Stimulated activated CD4-positive, alpha-beta T cell treated with anti-CD3 and anti-CD28 coated beads, Interleukin-2, amount 100 ng/mL, for 4 hours (primary cell): ENCODE results near the gene BTBD9.

Experiments
- DNase-seq: peaks from one replicate; pipeline ENCODE4 v3.0.0-alpha.2; 2020; ENCODE audit warnings: low read depth

BTBD9 gene

DNA sequence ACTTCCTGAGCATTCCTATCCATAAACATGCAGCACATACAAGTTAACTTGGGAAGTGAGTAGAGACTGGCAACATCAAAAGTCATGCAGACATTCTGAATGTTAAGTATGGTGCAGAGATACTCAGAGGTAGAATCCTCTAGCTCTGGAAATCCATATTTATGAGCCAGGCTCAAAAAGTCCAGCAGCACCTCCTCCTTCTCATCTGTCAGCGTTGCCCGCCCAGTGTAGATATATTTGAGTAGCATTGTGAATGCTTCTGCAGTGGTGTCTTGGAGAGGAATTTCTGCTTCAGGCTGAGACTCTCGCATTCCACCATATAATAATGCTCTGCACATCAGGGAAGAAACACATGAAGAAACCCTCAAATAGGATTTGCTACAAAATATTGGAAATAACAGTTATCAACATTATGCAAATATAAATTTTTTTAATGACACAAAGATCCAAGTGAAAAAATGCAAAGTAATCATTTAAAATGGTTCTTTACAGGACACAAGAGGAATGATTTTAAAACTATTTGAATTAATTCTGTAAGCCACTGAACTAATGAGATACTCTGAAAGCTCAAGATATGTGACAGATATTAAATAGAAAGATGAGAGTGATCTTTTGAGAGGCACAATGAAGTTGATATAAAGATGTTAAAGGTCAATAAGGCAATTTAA lies 45.6 kb downstream of the BTBD9 start:
- no peak for DNase-seq

DNA sequence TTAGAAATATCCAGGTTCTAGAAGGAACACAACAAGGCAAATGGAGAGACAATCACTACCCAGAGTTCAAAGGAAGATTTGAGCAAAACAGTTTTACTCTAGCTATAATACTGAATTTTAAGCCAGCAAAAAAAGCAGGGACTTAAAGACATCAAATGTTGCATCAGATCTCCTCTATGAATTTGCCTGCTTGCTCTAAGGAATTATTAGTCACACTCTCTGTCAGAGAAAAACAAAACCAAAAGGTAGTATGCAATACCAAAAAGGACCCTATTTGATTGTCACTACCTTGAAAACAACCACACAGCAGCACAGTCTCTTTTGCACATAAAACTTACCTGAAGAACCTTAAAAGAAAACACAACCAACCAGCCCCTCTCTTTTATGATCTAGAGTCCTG lies 46.3 kb downstream of the BTBD9 start:
- DNase-seq: no peak

DNA sequence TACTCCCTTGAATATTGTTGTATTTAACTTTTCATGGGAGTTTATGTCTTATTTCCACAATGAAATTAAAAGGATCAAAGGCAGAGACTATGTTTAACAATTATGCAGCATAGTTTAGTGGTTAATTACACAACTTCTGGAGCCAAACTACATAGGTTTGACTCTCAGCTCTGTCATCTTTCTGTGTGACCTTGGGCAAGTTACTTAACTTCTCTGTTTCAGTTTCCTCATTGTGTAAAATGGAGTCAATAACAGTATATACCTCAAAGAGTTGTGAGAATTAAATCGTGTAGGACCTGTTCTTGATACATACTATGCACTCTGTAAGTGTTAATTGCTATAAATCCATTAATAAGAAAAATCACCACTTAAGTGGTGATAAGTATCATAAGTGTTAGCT lies 48.3 kb downstream of the BTBD9 start:
- DNase-seq: no peak

DNA sequence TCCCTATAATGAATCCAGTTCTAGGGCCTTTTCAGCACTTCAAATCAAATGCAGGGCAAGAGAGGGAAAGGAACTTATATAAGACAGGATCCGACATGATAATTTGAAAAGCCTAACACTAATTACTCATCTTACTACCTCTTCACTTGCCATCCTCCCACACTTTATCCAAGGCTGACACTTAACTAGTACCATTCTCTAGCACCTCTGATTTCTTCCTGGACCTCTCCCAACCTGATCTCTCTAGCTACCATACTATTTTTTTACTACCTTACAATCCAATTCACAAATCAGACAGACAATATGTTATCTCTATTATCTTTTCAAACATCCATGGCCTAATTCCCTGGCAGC lies 50.4 kb downstream of the BTBD9 start:
- no peak for DNase-seq

DNA sequence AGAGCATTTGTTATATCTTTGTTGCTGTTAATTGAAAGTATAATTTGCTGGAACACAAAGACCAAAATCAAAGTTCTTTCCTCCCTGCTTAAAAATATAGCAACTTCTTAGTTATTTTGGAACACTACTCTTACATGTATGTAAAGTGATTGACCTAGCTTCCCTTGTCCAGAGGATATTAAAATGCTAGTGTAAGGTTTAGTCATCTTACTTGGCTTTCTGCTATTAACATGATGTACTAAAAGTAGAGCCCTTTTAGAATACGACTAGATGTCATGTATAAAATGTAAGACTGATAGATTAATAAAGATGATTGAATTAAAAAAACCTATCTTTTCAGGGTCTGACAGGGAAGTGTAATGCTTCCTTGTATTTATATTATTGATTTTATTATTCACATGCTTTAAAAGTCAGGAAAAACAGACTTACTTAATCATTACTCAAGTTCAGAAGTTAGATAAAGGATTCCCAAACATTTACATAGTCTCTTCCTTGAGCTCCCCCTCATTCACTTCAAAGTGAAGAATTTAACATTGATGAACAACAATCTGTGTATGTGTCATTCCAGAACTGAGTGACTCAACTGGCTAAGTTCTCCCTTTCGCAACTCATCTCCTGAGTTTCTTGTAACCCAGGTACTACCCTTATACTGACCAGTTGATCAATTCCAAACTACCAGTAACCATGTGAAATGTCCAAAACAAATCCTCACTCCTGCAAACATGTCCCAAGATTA lies 50.9 kb downstream of the BTBD9 start:
- no peak for DNase-seq

DNA sequence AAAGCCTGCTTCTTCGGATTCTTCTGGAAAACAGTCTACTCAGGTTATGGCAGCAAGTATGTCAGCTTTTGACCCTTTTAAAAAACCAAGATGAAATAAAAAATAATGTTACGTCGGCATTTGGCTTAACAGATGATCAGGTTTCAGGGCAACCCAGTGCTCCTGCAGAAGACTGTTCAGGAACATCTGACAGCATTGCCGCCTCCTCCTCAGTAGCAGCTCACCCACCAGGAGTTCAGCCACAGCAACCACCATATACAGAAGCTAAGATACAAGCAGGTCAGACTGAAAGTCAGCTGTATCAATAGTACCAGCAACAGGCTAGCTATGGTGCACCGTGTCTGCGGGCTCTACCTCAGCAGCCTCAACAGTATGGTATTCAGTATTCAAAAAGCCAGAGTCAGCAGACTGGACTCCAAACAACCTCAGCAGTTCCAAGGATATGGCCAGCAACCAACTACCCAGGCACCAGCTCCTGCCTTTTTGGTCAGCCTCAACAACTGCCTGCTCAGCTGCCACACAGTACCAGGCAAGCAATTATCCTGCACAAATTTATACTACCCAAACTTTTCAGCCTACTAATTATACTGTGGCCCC lies 51.9 kb downstream of the BTBD9 start:
- no peak for DNase-seq

DNA sequence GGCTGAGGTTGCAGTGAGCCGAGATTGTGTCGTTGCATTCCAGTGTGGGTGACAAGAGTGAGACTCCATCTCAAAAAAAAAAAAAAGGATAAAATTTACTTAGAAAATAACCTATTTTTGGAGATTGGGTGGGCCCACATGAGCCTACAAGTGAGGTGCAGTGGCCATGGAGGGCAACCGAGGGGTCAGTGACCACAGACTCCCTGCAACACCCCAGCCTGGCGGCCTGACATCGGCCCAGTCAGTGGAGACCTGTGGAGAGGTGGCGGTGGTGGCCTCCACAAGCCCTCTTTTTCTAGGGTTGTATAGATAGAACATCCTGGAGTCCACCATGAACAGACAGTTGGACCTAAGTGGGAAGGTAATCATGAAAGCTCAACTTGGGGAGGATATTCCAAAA lies 52.7 kb downstream of the BTBD9 start:
- DNase-seq: no peak

DNA sequence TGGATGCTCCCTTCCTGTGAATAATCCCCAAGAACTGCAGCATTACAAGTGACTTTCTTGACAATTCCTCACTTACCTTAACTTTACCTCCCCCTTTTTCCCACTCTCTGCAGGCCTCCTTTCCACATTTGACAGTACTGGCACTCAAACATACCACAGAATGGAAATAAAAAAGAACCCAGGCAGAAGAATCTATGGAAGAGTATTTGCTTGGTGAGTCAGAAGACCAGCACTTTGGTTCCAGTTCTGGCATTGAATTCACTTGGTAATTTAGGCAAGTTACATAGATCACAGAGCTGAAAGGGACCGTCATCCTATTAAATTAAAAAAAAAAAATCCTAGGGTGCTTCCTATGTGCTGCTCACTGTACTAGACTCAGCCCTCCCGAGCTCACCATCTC lies 55.0 kb downstream of the BTBD9 start:
- DNase-seq: no peak

DNA sequence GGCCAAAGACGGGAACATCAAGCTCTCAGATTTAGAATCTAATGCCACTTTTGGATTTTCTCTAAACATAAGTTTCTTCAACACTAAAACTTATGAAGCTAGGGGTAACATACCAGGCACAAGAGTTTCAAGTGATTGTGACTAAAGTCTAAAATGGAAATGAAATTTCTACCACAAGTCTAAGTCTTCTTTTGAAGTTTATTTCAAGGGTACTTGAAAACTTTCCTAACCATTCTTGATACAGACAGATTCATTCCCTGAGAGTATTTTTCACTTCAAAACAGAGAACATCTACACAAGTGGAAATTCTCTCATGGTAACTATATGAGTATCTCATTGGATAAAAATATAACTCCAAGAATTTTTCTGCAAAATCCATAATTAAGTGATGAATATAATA lies 56.2 kb downstream of the BTBD9 start:
- DNase-seq: no peak

DNA sequence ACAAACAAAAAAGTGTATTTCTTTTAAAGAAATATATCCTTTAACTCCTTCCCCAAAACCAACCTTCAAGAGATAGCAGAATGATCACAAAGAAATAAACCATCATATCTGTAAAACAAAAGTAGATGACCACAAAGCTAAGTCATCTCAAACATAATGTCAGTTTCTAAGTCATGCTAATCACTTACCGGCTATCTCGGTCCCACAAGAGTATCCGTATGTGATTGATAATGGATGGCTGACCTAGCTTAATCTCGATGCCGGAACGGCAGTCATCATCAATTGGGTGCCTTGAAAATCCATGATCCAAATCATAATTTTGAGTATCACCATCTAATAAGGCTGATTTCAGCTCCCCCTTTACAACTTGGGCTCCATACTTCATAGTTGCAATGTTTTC lies 59.7 kb downstream of the BTBD9 start:
- no peak for DNase-seq

DNA sequence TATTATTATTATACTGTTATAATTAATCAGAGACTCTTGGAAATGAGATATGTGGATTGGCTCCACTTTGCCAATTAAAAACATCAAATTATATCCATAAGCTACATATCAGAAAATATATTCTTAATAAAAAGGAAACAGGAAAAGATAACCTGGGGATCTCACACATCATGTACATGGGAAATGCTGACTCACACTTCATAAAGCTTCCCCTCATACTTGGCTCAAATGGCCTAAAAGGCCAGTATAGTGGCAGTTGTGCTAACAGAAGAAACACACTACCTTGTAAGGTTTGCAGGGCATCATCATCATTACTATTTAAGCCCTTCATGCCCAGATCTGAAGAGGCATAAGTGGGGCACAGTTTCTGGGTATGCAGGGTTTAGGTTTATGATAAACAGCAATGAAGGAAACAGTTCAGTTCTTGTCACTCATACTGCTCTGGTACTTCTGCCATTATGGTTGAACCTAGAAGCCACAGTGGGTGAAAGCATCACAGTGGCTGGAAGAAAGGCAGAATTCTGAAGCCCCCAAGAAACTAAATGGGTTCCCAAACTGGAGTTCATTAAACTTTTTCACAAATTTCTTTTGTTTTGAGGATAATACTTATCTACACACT lies 60.6 kb downstream of the BTBD9 start:
- no peak for DNase-seq

DNA sequence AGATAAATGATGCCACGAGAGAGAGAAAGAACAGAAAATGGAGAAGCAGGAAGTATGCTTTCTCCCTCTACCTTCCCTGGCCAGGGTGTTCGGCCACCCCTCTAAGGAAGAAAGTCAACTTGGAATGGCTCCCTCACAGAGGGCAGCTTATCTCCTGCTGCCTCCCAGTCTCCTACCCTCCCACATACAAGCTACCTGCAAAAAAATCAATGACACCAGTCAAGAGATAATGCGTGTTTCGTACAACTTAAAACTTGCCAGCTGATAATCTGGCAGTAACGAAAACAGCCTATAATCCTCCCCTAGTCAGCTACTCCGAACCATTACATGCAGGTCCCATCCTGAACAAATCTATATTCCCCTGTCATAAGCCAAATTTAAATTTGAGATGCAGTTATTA lies 61.7 kb downstream of the BTBD9 start:
- DNase-seq: no peak

DNA sequence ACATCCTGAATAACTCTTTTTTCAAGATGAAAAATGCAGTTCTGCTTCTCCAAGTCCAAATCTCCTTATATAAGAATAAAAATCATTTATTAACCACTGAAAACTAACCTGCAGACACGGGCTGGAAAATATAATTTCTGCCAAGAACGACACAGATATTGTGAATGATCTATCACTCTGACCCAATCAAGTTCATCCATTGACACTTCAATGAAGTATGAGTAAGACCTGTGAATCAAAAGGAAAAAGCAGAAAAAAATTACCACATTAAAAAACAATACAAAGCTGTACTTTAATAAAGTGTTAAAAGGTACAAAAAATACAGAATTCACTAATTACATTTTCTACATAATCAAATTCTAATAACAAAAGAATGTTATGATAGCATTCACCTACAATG lies 62.2 kb downstream of the BTBD9 start:
- no peak for DNase-seq

DNA sequence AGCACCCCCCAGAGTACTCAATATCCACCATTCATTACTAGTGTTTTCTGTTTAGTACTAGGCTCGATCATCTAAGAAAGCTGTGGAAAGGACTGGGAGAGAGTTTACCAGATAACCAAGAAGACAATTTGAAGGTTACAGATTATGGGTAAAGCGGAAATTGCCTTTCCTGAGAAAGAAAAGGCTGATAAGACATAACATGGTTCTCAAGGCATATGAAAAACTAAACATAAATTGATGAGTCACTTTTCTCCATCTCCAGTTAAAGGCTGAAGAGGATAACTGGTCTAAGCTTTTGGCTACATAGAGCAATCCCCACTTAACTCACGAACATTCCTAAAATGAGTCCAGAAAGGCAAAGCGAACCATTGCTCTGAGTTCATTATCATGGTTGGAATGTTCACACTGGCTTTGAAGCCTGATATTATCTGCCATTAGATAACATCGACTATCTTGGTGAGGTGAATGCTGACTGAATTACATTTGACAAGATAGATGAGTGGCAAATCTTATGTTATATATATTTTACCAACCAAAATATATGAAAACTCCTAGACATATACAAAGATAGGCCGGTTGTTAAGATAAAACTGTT lies 65.8 kb downstream of the BTBD9 start:
- no peak for DNase-seq

DNA sequence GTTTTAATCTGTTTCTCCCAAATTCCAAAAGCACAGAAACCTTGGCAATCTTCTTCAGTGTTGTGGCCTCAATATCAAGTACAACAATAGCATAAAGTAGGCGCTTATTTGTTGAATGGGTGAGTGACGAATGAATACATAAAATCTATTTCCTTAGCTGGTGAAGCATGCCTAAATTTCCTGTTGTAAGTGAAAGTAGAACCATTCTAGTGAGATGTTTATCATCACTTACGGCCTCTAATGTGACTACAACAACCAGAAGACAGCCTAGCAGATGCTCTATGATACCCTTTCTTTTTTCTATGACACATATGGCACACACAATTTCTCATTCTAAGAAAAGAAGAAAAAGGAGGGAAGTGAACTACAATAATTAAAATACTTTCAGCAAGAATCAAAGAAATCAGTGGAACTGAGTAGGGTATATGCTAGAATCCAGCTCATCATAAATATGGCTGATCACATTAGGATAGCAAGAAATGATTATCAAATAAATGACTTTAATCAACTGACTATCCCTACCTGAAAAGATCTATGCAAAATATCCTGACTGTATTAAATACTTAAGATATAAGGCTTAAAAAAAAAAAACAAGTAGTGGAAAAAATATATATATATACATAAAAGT lies 67.4 kb downstream of the BTBD9 start:
- no peak for DNase-seq

DNA sequence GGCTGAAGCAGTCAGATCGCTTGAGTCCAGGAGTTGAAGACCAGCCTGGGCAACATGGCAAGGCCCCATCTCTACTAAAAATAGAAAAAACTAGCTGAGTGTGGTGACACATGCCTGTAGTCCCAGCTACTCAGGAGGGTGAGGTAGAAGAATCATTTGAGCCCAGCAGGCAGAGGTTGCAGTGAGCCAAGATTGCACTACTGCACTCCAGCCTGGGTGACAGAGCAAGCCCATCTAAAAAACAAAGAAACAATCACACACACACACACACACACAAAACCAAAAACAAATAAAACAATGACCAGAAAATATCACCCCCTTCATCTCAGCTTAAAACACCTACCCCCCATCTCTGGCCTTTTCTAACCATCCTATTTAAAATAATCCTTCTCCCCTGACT lies 68.0 kb downstream of the BTBD9 start:
- no peak for DNase-seq

DNA sequence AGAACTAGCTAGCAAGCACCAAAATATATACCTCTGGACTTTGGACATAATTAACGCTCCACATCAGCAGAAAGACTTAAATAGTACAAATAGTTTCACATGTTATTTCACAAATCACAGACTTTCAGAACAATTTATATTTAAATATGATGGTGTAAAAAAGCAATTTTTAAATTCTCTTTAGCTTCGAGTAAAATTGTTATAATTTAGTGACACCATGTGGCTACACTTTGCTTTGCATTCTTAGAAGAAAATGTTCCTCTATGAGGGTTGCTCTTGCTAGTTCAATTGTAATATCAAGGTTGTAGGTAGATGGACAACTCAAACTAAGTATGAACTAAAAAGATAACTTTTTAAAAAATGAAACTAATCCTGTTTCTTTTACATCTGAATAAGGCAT lies 69.0 kb downstream of the BTBD9 start:
- no peak for DNase-seq

DNA sequence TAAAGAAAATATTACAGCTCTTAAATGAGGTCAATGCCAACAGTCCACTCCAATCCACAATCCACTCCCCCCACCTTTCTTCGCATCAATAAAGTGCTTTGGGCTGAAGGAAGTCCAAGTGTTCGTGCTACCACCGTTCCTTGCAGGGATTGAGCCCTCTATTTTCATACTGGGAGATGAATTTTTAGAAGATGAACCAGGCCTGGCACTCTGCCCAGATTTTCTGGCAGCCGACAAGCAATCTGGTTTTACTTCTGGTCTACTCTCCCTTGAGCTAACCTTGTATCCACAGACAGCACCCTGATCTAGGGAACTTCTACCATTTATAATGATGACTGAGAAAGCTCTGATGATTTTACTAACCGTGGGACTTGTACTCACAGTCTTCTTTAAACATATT lies 72.3 kb downstream of the BTBD9 start:
- no peak for DNase-seq

DNA sequence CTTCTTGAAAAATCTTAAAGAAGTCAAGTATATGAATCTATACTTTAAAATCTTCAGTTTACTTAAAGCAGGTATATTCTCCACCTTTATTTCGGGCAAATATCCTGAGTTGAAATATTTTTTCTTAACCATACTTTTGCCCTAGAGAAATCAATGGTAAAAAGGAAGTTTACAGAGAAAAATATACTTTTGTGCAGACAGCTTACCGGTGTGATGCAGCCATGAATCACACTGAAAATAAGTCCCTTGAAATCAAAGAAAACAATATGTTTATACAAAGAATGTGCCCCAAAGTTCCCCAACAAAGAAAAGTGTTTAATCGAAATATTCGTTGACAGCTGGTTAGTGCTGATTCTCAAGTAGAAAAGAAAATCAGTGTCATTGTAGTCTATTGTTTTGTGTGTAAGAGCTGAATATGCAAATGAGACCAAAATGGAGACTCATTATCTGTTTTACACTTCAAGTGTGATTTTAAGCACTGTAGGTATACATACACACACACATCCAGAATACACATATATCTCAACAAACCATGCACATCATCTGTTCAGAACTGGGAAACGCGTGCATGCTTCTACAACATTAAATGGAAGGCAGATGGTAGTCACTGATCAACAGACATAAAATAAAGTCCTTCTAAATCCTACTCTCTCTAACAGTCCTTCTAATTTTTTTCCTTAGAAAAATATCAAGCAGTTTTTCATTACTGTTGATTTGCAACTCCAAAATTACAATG lies 73.3 kb downstream of the BTBD9 start:
- no peak for DNase-seq

DNA sequence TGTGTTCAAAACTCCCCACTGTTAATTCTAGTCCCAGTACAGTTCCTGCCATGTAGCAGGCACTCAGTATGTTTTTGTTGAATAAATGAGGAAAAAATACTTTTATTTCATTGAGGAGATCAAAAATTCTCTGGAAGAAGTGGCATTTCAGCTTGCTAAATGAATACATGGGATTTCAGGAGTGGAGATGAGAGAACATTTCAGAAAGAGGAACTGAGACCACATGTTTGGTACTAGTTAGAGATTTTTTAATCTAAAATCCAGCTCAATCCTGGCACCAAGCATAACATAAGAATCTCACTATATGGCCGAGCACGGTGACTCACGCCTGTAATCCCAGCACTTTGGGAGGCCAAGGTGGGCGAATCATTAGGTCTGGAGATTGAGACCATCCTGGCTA lies 75.4 kb downstream of the BTBD9 start:
- DNase-seq: no peak

DNA sequence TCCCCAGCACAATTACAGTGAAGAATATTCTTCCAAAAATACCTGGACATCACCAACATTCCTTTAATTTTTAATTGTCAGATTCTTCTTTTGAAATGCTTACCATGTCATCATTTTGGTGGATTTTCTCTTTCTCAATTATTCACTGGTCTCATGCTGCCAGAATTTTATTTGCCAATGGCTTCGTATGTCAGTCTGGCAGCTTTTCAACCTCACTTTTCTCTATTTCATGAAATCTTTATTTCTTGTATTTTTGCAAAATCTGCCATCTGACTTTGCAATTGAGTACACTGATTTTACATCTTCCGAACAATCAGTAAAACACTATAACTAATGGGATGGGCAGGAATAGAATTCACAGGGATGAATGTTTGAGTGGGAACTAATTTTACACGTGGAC lies 84.1 kb downstream of the BTBD9 start:
- no peak for DNase-seq
